Effector memory CD8-positive, alpha-beta T cell (primary cell): ENCODE data around the gene DNAJC4.
A peak's percentile ranks its signal among the peaks of the same experiment; 100 is the strongest.

Experiments
- ATAC-seq: fragments of 150-1000 bp; cut with Tn5 transposase; replicated peaks from 2 replicates; pipeline ENCODE4 v1.10.0; 2021; ENCODE audit warnings: mild to moderate bottlenecking, moderate library complexity
- DNase-seq, 3 experiments: peaks; one replicate each; pipeline ENCODE4 v3.0.0; 2021
- H3K27ac Mint-ChIP-seq, 2 donors: one replicate each; pipeline ENCODE4 v1.8.0; 2022; ENCODE audit warnings: mild to moderate bottlenecking in 2 of 2, mixed read lengths in 2 of 2, moderate library complexity in 2 of 2
- H3K27me3 Mint-ChIP-seq, 2 donors: one replicate each; pipeline ENCODE4 v1.8.0; 2022; ENCODE audit warnings: mixed read lengths in 2 of 2
- H3K36me3 Mint-ChIP-seq: one replicate; pipeline ENCODE4 v1.8.0; 2022; ENCODE audit warnings: mild to moderate bottlenecking, moderate library complexity, mixed read lengths; ENCODE audit not compliant: insufficient read depth
- H3K4me1 Mint-ChIP-seq, 2 donors: one replicate each; pipeline ENCODE4 v1.8.0; 2022; ENCODE audit warnings: low read depth in 2 of 2, mixed read lengths in 2 of 2
- H3K4me3 Mint-ChIP-seq, 2 donors: one replicate each; pipeline ENCODE4 v1.8.0; 2022; ENCODE audit warnings: mild to moderate bottlenecking in 2 of 2, mixed read lengths in 2 of 2, moderate library complexity in 2 of 2
- H3K9me3 Mint-ChIP-seq, 2 donors: one replicate each; pipeline ENCODE4 v1.8.0; 2022; ENCODE audit warnings: mixed read lengths in 2 of 2
- total RNA-seq, 9 experiments: gene quantifications; one replicate each; lab custom pipeline; 2026; lab: John Stamatoyannopoulos, UW

Gene DNAJC4
- total RNA-seq = 9.4 to 24.3 (median 18.1) reads per million in 9 experiments

GRCh38 chr11:64230171-64230984 is at the start of gene DNAJC4:
Gene DNAJC4 (plus strand): TSS chr11:64230548. CDS start chr11:64230855, 307 bp downstream.
- ATAC-seq (peak; percentile 50), DNase-seq (peak; percentile 83 to 86 (median 85))
- Mint-ChIP-seq H3K4me3 (peak within 1 kb of the TSS; percentile 91 to 93), H3K27ac (peak within 1 kb of the TSS; percentile 97 to 98), H3K4me1 (peaks cover 37 to 38% of the 10 kb centered on the region in 2 donors), H3K9me3 (no peaks in the 10 kb centered on the region), H3K27me3 (no peaks in the 10 kb centered on the region), H3K36me3 (peaks cover 16% of the 10 kb centered on the region)

GRCh38 chr11:64180891-64181290 is 49.5 kb upstream of the DNAJC4 start:
- ATAC-seq (no peak), DNase-seq (no peak)
- H3K27me3 Mint-ChIP-seq = no peaks in the 10 kb centered on the region
- peaks cover 17% of the 10 kb centered on the region for H3K36me3 Mint-ChIP-seq
- H3K27ac Mint-ChIP-seq = no peak overlapping the region
- no peaks in the 10 kb centered on the region for H3K9me3 Mint-ChIP-seq
- no peak overlapping the region for H3K4me3 Mint-ChIP-seq
- H3K4me1 Mint-ChIP-seq = peaks cover 14% of the 10 kb centered on the region in 2 donors

DNA sequence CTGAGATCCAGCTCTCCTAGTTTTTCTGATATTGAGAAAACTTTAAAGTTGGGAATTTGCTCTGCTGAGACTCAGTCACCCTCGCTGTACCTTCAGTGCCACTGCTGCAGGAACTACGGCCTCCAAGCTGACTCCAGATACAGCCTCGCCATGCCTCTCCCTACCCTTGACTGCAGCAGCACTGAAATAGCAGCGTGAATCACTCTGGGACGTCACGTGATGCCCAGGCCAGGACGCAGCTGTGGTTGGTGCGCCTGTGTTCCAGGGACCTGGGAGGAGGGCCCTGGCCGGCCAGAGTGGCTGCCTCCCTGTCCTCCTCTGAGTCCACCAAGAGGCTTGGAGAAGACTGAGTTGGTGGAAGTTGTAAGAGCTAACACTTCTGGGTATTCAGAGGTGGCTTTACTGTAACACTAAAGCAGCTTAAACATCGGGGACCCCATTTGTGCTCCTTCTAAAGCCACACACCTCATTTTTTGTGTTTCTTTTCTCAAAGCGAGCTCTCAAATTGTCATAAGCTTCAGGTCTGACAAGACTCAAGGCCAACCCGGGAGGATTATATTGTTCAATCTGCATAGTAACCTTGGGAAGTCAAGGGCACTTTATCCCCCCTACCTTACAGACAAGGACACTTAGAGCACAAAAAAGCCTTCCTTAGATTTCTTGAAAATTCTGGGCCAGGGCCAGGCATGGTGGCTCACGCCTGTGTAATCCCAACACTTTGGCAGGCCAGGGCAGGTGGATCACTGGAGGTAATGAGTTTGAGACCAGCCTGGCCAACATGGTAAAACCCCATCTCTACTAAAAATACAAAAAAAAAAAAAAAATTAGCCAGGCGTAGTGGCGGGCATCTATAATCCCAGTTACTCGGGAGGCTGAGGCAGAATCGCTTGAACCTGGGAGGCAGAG is 48.6 kb upstream of the DNAJC4 start:
- no peaks in the 10 kb centered on the region for H3K27me3 Mint-ChIP-seq
- H3K27ac Mint-ChIP-seq = no peak overlapping the region
- no peak overlapping the region for H3K4me3 Mint-ChIP-seq
- DNase-seq = no peak
- no peak for ATAC-seq
- no peaks in the 10 kb centered on the region for H3K9me3 Mint-ChIP-seq
- peaks cover 14 to 15% of the 10 kb centered on the region in 2 donors for H3K4me1 Mint-ChIP-seq
- H3K36me3 Mint-ChIP-seq = peaks cover 21% of the 10 kb centered on the region

- Mint-ChIP-seq H3K4me1 (peaks cover 14 to 18% of the 10 kb centered on the region in 2 donors), H3K4me3 (peak overlapping the region in 1 of 2 donors; percentile 59), H3K27me3 (no peaks in the 10 kb centered on the region), H3K36me3 (peaks cover 17% of the 10 kb centered on the region), H3K9me3 (no peaks in the 10 kb centered on the region), H3K27ac (peak overlapping the region in 1 of 2 donors; percentile 31)
- ATAC-seq (no peak), DNase-seq (no peak)
Observed at GRCh38 chr11:64183890-64184289, 46.5 kb upstream of the DNAJC4 start.

DNA sequence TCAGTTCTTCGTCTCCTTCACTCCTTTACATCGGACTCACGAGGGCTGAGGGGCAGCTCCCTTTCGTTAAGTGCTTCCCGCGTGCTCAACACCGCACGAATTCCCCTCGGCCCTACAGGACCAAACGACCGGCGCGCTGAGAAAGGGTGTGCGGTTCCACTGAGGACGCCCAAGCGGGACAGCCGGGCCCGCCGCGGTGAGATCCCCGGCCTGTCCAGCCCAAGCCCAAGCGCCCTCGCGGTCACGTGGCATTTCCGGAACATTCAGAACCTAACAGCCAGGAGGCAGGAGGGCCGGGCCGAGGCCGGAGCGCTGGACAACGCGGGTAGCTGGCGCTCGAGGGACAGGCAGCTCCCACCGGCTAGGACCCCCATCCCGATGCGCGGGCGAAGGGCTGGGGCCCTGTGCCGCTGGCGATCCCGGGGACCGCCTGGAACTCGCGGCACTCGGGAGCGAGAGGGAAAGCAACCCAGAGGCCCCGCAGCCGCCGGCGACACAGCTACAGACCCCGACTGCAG is 45.1 kb upstream of the DNAJC4 start:
- Mint-ChIP-seq H3K4me1 (peaks cover 18 to 21% of the 10 kb centered on the region in 2 donors), H3K27ac (peak overlapping the region in 1 of 2 donors; percentile 31), H3K4me3 (peak overlapping the region in 1 of 2 donors; percentile 91), H3K36me3 (peaks cover 28% of the 10 kb centered on the region), H3K9me3 (no peaks in the 10 kb centered on the region), H3K27me3 (no peaks in the 10 kb centered on the region)
- DNase-seq (peak in 1 of 3 experiments; percentile 25), ATAC-seq (no peak)

- H3K4me1 Mint-ChIP-seq = peaks cover 18 to 21% of the 10 kb centered on the region in 2 donors
Observed at GRCh38 chr11:64185693-64186491, 44.5 kb upstream of the DNAJC4 start, which contains the start of gene STIP1. Gene STIP1 (plus strand): TSS chr11:64186171. CDS start chr11:64186262, 91 bp downstream.

GRCh38 chr11:64186492-64187165 is 43.7 kb upstream of the DNAJC4 start:
- H3K9me3 Mint-ChIP-seq = no peaks in the 10 kb centered on the region
- H3K4me1 Mint-ChIP-seq = peaks cover 16 to 21% of the 10 kb centered on the region in 2 donors
- peaks cover 29% of the 10 kb centered on the region for H3K36me3 Mint-ChIP-seq
- H3K4me3 Mint-ChIP-seq = no peak overlapping the region
- H3K27me3 Mint-ChIP-seq = no peaks in the 10 kb centered on the region
- peak overlapping the region in 1 of 2 donors; percentile 86 for H3K27ac Mint-ChIP-seq
- ATAC-seq (no peak), DNase-seq (peak in 1 of 3 experiments; percentile 37)

More at GRCh38 chr11:64185693-64186491, 44.5 kb upstream of the DNAJC4 start, which contains the start of gene STIP1:
- Mint-ChIP-seq H3K9me3 (no peaks in the 10 kb centered on the region), H3K27me3 (no peaks in the 10 kb centered on the region), H3K27ac (peak within 1 kb of the TSS in 1 of 2 donors; percentile 86), H3K36me3 (peaks cover 29% of the 10 kb centered on the region), H3K4me3 (peak within 1 kb of the TSS in 1 of 2 donors; percentile 91)
- peak; percentile 87 for ATAC-seq
- peak; percentile 97 to 98 (median 98) for DNase-seq

DNA sequence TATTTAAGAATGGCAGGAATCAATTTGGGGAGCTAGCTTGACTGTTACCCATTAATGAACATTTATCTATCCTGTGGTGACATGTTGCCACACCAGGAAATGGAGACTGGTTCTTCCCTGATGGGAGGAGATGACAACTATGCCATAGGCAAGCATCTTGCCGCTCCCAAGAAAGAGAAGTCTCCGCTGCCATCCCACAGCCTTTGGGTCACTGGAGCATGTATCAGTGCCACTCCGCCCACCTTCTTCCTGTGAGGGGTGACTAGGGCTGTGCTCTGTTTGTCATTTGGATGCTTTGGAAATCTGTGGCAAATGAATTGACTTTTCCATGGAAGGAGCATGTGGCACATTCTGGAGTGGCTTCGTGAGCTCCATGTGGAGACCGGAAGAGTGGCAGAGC is 37.9 kb upstream of the DNAJC4 start:
- Mint-ChIP-seq H3K36me3 (peaks cover 64% of the 10 kb centered on the region), H3K4me3 (no peak overlapping the region), H3K4me1 (peaks cover 6 to 10% of the 10 kb centered on the region in 2 donors), H3K27me3 (no peaks in the 10 kb centered on the region), H3K9me3 (no peaks in the 10 kb centered on the region), H3K27ac (peak overlapping the region in 1 of 2 donors; percentile 55)
- no peak for ATAC-seq
- no peak for DNase-seq

DNA sequence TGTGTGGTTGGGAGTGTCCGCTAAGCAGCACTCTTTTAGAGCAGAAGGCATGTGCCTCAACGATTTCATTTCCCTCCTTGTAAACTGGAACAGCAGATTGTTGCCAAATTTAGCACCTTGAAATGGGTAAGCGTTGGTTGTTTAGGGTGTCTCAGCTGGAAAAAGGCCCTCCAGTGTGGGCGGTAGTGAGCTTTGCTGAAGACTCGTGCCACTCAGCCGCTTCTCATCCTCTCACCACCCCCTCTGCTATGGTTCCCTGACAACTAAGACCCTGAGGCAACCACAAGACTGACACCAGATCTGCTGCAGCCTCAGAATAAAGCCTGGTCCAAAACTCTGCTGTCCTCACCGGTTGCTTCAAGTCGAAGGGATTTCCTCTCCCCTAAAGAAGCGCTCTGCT is 33.7 kb upstream of the DNAJC4 start:
- H3K36me3 Mint-ChIP-seq = peaks cover 90% of the 10 kb centered on the region
- no peak overlapping the region for H3K4me3 Mint-ChIP-seq
- no peaks in the 10 kb centered on the region for H3K27me3 Mint-ChIP-seq
- no peak overlapping the region for H3K27ac Mint-ChIP-seq
- ATAC-seq (no peak), DNase-seq (no peak)
- peaks cover 3 to 4% of the 10 kb centered on the region in 2 donors for H3K4me1 Mint-ChIP-seq
- no peaks in the 10 kb centered on the region for H3K9me3 Mint-ChIP-seq

- Mint-ChIP-seq H3K4me1 (peaks cover 3 to 8% of the 10 kb centered on the region in 2 donors), H3K9me3 (no peaks in the 10 kb centered on the region), H3K4me3 (no peak overlapping the region), H3K36me3 (peaks cover 100% of the 10 kb centered on the region), H3K27me3 (no peaks in the 10 kb centered on the region), H3K27ac (peak overlapping the region in 1 of 2 donors; percentile 17)
- no peak for ATAC-seq
- no peak for DNase-seq
Observed at GRCh38 chr11:64198511-64198910, 31.8 kb upstream of the DNAJC4 start.

- Mint-ChIP-seq H3K36me3 (peaks cover 89% of the 10 kb centered on the region), H3K9me3 (no peaks in the 10 kb centered on the region), H3K27ac (no peak overlapping the region), H3K4me3 (no peak overlapping the region), H3K4me1 (peaks cover 13 to 18% of the 10 kb centered on the region in 2 donors), H3K27me3 (no peaks in the 10 kb centered on the region)
- ATAC-seq (no peak), DNase-seq (no peak)
Observed at GRCh38 chr11:64201543-64201942, 28.8 kb upstream of the DNAJC4 start.

GRCh38 chr11:64202992-64203391 is 27.4 kb upstream of the DNAJC4 start:
- no peaks in the 10 kb centered on the region for H3K27me3 Mint-ChIP-seq
- no peak for ATAC-seq
- H3K9me3 Mint-ChIP-seq = no peaks in the 10 kb centered on the region

More at GRCh38 chr11:64202992-64203391, 27.4 kb upstream of the DNAJC4 start:
- H3K36me3 Mint-ChIP-seq = peaks cover 88% of the 10 kb centered on the region
- no peak for DNase-seq
- peak overlapping the region; percentile 67 to 77 for H3K27ac Mint-ChIP-seq
- peaks cover 19 to 22% of the 10 kb centered on the region in 2 donors for H3K4me1 Mint-ChIP-seq
- no peak overlapping the region for H3K4me3 Mint-ChIP-seq
